ENCODE results near the gene KDM6A. TPM values are rescaled to one million over a fixed set of nuclear protein-coding genes. Genes with fewer than 3 reads are reported as not detected.
A peak's percentile ranks its signal among the peaks of the same experiment; 100 is the strongest.

Gene KDM6A
- total RNA-seq, 6 experiments from 2014 or later: 7.1 to 20.9 (median 15.7) TPM

- peak; percentile 26 to 55 (median 52) for ATAC-seq
- Histone ChIP-seq H3K4me1 (peaks cover 0 to 16% (median 7%) of the 10 kb centered on the region in 4 donors), H3K27me3 (no peaks in the 10 kb centered on the region), H3K9me3 (no peaks in the 10 kb centered on the region), H3K36me3 (no peaks in the 10 kb centered on the region), H3K4me3 (peak overlapping the region; percentile 71 to 87 (median 81)), H3K27ac (peak overlapping the region; percentile 98 to 99 (median 98))
- no peak for TF ChIP-seq CTCF (IDR thresholded peaks at IDR 0.05)
- no peak for TF ChIP-seq POLR2A (IDR thresholded peaks at IDR 0.05)
- 2% methylated on average over 7 of the region's 60 CpGs for WGBS (ENCODE audit: insufficient coverage, low coverage, low lambda C conversion rate, missing lambda C conversion rate)
- peak in 1 of 3 donors; percentile 81 for DNase-seq
- intact Hi-C loops (cut with DNase I): no loop called here
These were observed 812 bp upstream of the KDM6A start for GRCh38 chrX:44871931-44872820.

- H3K4me3 ChIP-seq: peak overlapping the region; percentile 71 to 87 (median 81)
- DNase-seq (peak; percentile 56 to 79 (median 60)), ATAC-seq (peak; percentile 9 to 27 (median 14))
- H3K27me3 ChIP-seq: no peaks in the 10 kb centered on the region
- H3K36me3 ChIP-seq: no peaks in the 10 kb centered on the region
- WGBS (ENCODE audit: insufficient coverage, low coverage, low lambda C conversion rate, missing lambda C conversion rate): 1% methylated on average over 16 of the region's 99 CpGs
- H3K27ac ChIP-seq: peak overlapping the region; percentile 98 to 99 (median 98)
- TF ChIP-seq CTCF (IDR thresholded peaks at IDR 0.05): no peak
- TF ChIP-seq POLR2A (IDR thresholded peaks at IDR 0.05): peak; percentile 22
- H3K9me3 ChIP-seq: no peaks in the 10 kb centered on the region
- intact Hi-C loops (cut with DNase I): no loop called here
- peaks cover 0 to 24% (median 10%) of the 10 kb centered on the region in 4 donors for H3K4me1 ChIP-seq
These were observed 658 bp downstream of the KDM6A start for GRCh38 chrX:44873415-44874276.

- Histone ChIP-seq H3K27ac (peak overlapping the region; percentile 98 to 99 (median 98)), H3K9me3 (no peaks in the 10 kb centered on the region), H3K4me1 (peaks cover 0 to 33% (median 12%) of the 10 kb centered on the region in 4 donors), H3K27me3 (no peaks in the 10 kb centered on the region), H3K36me3 (no peaks in the 10 kb centered on the region), H3K4me3 (peak overlapping the region; percentile 71 to 87 (median 81))
- no peak for DNase-seq
- ATAC-seq: peak in 1 of 4 donors; percentile 3
- intact Hi-C loops (cut with DNase I): no loop called here
- TF ChIP-seq POLR2A (IDR thresholded peaks at IDR 0.05): no peak
- no peak for TF ChIP-seq CTCF (IDR thresholded peaks at IDR 0.05)
- under 1% methylated on average over 14 of the region's 14 CpGs for WGBS (ENCODE audit: insufficient coverage, low coverage, low lambda C conversion rate, missing lambda C conversion rate)
These were observed 1.6 kb downstream of the KDM6A start for GRCh38 chrX:44874420-44875184.

- Histone ChIP-seq H3K4me1 (peaks cover 0 to 33% (median 12%) of the 10 kb centered on the region in 4 donors), H3K4me3 (peak overlapping the region; percentile 71 to 87 (median 81))
- 5% methylated on average over 5 of the region's 5 CpGs for WGBS (ENCODE audit: insufficient coverage, low coverage, low lambda C conversion rate, missing lambda C conversion rate)
These were observed 2.1 kb downstream of the KDM6A start for GRCh38 chrX:44875185-44875489.

More at GRCh38 chrX:44875185-44875489, 2.1 kb downstream of the KDM6A start:
- intact Hi-C loops (cut with DNase I): no loop called here
- H3K9me3 ChIP-seq: no peaks in the 10 kb centered on the region
- DNase-seq (no peak), ATAC-seq (no peak)
- H3K27me3 ChIP-seq: no peaks in the 10 kb centered on the region
- no peak for TF ChIP-seq CTCF (IDR thresholded peaks at IDR 0.05)
- no peak for TF ChIP-seq POLR2A (IDR thresholded peaks at IDR 0.05)
- H3K27ac ChIP-seq: peak overlapping the region in 2 of 3 donors; percentile 25 to 99
- no peaks in the 10 kb centered on the region for H3K36me3 ChIP-seq

Data from right lobe of liver (tissue), 6 donors.